NCI-H2196 treated with DMSO at 0.1 percent for 48 hours (cell line): ENCODE data around the gene ARHGAP5.

ENCODE experiments used
- DNase-seq: peaks from one replicate; lab custom pipeline; 2025; ENCODE audit not compliant: unreplicated experiment; lab: John Stamatoyannopoulos, UW

ARHGAP5 gene

DNA sequence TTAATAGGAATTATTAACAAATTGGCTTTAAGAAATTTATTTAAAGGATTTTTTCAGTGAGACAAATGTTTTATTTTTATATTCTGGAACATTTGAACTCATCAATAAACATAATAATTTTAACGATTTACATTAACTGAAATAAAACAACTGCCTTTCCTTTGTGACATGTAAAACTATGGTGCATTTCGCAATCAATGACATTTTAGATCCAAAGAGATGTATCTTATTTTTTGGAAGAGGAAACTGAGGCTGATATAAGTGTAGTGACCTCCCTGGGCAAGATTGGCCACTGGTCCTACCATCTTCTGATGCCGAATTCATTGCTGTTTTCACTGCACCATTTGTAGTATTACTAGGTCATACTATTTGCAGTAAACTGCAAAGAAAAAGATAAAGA lies 128.4 kb downstream of the ARHGAP5 start:
- no peak for DNase-seq

DNA sequence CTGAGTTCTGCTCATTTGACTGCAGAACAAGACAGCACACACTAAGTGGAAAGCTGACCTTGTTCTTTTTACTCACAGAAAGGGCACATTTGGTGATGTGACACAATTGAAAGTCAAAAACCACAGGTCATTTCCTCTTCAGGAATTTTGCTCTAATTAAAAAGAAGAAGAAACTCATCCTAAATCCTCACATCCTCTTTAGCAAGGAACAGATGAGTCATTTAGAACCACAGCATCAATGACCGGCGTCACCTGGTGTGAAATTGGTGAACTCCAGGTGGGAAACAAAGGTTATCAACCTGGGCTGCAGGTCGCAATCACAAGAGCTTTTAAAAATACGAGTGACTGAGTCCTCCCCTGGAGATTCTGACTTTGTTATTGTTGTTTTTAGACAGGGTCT lies 128.9 kb downstream of the ARHGAP5 start:
- DNase-seq = no peak

DNA sequence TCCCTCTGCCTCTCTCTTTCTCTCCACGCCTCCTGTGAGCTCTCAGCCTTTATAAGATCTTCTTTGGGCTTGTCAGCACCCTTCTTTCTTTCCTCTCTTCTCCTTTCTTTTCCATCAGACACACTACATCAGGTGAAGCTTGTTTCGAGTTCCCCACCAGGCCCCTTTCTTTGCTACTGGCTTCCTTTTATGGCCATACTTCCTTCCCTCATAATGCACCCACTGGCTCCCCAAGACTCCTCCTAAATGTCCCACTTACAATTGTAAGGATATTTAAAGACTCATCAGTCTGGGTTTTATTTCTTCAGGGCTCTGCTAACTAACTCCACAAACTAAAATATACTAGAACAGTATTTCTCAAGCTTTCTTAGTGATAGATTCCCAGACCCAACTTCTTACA lies 129.4 kb downstream of the ARHGAP5 start:
- DNase-seq = no peak

DNA sequence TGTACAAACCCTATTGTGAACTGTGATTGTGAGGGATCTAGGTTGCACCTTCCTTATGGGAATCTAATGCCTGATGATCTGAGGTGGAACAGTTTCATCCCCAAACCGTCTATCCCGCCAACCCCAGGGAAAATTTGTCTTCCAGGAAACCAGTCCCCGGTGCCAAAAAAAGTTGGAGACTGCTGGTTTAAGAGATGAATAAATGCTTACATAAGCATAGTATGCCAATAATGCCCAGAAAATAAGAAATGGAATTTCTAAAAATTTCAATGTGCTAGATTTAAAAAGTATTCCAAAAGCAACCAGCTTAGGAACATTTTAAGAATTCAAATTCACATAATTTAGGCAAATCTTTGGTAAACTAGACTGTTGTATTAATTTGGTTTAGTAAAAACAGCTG lies 131.4 kb downstream of the ARHGAP5 start:
- DNase-seq = no peak
